ENCODE data around the gene TIMM13.

TIMM13 gene

DNA sequence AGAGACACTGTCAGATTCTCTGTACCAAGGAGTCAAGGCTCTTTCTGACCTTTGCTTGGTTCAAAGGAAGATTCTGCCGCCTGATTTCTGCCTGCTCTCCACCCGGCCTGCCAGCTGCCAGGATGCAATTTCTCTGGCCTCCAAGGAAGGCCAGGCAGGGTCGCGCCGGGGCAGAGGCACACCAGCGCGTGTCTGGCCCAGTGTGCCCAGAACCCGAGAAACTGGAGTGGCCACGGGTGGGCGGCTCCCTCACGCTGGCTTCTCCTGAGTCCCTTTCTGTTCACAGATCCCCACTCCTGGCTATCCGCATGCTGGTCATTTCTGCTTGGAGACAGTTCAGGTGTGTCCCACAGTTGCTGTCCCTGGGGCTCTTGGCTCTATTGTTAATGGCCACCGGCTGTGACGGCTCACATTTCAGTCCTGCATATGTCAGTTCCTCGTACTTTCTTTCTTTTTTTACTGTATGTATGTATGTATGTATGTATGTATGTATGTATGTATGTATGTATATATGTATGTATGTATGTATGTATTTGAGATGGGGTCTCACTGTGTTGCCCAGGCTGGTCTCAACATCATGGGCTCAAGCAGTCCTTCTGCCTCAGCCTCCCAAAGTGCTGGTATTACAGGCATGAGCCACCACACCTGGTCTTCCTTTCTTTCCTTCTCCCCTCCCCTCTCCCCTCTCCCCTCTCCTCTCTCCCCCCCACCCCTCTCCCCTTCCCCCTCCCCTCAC is 50.4 kb downstream of the TIMM13 start:
- no peak for DNase-seq

All from activated effector memory CD4-positive, alpha-beta T cell treated with anti-CD3 and anti-CD28 coated beads, Interleukin-2, amount 50 U/mL, for 16 hours (primary cell).